GM12891 (cell line): ENCODE measurements around the gene UBQLN1.

Experiments
- DNase-seq: peaks from one replicate; pipeline ENCODE4 v3.0.0; 2011; ENCODE audit warnings: low spot score; ENCODE audit not compliant: insufficient read length
- FAIRE-seq: peaks from 2 replicates; lab custom pipeline; 2011; peaks lifted over from hg19 to GRCh38; lab: Jason Lieb, UNC
- PAX5 ChIP-seq: IDR thresholded peaks from 2 replicates; pipeline ENCODE4 v1.6.1; 2011; ENCODE audit warnings: low read length, moderate library complexity, mild to moderate bottlenecking; ENCODE audit not compliant: insufficient read depth, severe bottlenecking
- POLR2A ChIP-seq: IDR thresholded peaks from 2 replicates; pipeline ENCODE4 v1.6.1; 2011; ENCODE audit warnings: low read depth, low read length, control low read depth
- POLR2AphosphoS5 ChIP-seq: IDR thresholded peaks from 2 replicates; pipeline ENCODE4 v1.6.1; 2011; ENCODE audit warnings: low read depth, low read length, control low read depth
- POU2F2 ChIP-seq: IDR thresholded peaks from 2 replicates; pipeline ENCODE4 v1.6.1; 2011; ENCODE audit warnings: low read depth, mild to moderate bottlenecking, control low read depth, low read length, moderate library complexity
- SPI1 ChIP-seq: IDR thresholded peaks from 2 replicates; pipeline ENCODE4 v1.6.1; 2011; ENCODE audit warnings: low read depth, low read length, control low read depth
- TAF1 ChIP-seq: IDR thresholded peaks from 2 replicates; pipeline ENCODE4 v1.6.1; 2011; ENCODE audit warnings: low read depth, low read length, control low read depth

Gene UBQLN1

DNA sequence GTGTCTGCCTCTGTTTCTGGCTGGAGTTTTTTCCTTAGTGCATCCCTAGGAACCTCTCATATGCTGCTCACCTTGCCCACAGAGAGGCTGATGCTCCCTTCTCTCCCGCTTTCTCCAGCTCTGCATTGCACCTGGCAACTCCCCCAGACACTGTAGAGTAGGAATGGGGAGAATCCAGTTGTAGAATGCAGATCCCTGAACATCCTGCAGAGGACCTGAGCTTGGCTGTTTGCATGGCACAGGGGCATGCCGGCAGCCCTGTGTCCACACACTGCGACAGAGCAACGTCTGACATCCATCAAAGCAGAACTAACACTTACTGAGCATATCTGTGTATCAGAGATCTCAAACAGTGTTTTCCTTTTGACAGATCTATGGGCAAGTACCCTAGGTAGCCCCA lies 65.0 kb downstream of the UBQLN1 start:
- DNase-seq (no peak), FAIRE-seq (no peak)
- no peak for TF ChIP-seq POLR2A
- TF ChIP-seq PAX5 = no peak
- TF ChIP-seq POLR2AphosphoS5 = no peak
- no peak for TF ChIP-seq POU2F2
- TF ChIP-seq SPI1 = no peak
- no peak for TF ChIP-seq TAF1

- no peak for FAIRE-seq
- TF ChIP-seq SPI1 (no peak), PAX5 (no peak), POU2F2 (no peak), TAF1 (no peak), POLR2AphosphoS5 (no peak)
- DNase-seq = no peak
These were observed 68.5 kb downstream of the UBQLN1 start for GRCh38 chr9:83639266-83639665.

DNA sequence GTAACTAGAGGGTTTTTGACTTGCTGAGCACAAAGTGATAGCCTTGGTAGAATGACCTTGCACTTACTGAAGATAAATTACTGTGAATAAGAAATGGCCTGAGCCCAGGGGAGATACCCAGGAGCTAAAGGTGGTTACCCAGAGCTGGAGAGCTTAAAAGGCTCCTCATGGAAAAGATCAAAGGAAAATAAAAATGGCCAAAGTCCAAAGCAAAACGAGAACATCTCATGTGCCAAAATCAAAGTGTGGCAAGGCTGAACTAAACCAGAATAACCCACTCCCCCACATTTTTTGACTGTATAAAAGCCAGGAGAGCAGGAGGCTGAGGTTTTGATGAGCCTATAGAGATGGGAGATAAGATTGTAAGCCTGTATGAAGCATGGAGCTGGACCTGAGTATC lies 70.4 kb downstream of the UBQLN1 start:
- DNase-seq = no peak
- TF ChIP-seq POLR2A (no peak), SPI1 (no peak), POLR2AphosphoS5 (no peak), TAF1 (no peak), PAX5 (no peak), POU2F2 (no peak)
- no peak for FAIRE-seq

- DNase-seq (no peak), FAIRE-seq (no peak)
- TF ChIP-seq POLR2AphosphoS5 (no peak), PAX5 (no peak), POU2F2 (no peak), POLR2A (no peak), SPI1 (no peak), TAF1 (no peak)
These were observed 70.9 kb downstream of the UBQLN1 start for GRCh38 chr9:83636813-83637212.

DNA sequence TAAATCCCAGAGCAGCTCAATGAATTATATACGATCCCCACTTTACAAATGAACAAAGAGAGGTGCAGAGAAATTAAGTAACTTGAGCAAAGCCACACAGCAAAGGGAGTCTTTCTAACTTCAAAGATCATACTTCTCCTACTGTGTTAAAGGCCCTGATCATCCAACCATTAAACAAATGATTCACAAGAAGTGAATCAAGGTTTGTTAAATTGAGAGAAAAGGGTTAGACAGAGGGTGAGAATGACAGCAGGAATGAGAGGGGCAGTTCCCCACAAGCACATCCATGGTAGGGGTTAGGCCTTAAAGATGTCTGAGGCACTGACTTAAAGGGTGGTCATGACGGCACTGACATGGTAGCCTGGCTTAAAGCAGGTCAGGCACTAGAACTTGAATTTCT lies 74.1 kb downstream of the UBQLN1 start:
- TF ChIP-seq PAX5 = no peak
- no peak for TF ChIP-seq POLR2AphosphoS5
- no peak for TF ChIP-seq POLR2A
- no peak for TF ChIP-seq TAF1
- TF ChIP-seq SPI1 = no peak
- no peak for TF ChIP-seq POU2F2
- DNase-seq (no peak), FAIRE-seq (no peak)

DNA sequence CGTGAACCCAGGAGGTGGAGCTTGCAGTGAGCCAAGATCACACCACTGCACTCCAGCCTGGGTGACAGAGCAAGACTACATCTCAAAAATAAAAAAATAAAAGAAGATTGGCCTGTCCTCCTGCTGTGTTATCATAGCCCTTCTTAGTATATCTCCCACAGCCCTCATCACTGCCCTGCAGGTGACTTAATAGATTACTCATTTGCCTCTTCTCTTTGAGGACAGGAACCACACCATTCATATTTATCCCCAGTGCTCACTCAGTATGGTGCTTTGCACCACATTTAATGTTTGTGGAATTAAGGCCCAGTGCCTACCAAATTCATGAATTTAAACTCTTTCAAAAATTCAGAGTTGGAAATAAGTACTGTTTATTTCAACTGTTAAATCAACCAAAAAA lies 74.5 kb downstream of the UBQLN1 start:
- FAIRE-seq (no peak), DNase-seq (no peak)
- TF ChIP-seq PAX5 (no peak), SPI1 (no peak), POU2F2 (no peak), POLR2AphosphoS5 (no peak), POLR2A (no peak), TAF1 (no peak)

- TF ChIP-seq SPI1 (no peak), POU2F2 (no peak), POLR2AphosphoS5 (no peak), POLR2A (no peak), TAF1 (no peak), PAX5 (no peak)
- FAIRE-seq = no peak
- no peak for DNase-seq
These were observed 76.8 kb downstream of the UBQLN1 start for GRCh38 chr9:83630938-83631457.

DNA sequence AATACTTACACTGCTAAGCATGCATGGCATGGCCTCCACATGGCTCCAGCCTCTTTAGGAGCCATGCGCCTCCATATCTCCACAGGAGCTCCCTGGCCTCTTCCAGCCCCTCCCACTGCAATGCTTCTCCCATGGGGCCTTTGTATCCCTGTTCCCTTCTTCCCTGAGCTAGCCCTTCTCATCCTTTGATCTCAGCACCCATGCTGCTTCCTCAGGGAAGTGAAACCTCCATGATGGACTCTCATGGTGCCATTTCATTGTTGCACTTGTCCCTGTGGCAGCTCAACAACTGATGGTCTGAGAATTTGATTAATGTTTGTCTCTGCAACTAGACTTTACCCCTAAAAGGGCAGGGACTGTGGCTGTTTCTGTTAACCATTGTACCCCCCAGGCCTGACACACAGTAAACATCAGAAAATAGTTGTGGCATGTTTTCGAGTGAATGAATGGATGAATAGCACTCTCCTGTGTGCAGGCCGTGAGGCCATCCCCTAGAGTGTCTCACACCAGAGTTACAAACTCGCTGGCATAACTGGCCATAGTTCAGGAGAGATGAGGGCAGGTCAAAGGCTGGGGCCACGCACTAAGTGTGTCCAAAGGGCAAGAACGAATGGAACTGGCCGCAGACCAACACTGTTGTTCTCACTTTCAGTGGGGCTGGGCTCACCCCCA lies 78.2 kb downstream of the UBQLN1 start:
- TF ChIP-seq TAF1 (no peak), POU2F2 (no peak), PAX5 (no peak), POLR2A (no peak), POLR2AphosphoS5 (no peak), SPI1 (no peak)
- no peak for DNase-seq
- no peak for FAIRE-seq

DNA sequence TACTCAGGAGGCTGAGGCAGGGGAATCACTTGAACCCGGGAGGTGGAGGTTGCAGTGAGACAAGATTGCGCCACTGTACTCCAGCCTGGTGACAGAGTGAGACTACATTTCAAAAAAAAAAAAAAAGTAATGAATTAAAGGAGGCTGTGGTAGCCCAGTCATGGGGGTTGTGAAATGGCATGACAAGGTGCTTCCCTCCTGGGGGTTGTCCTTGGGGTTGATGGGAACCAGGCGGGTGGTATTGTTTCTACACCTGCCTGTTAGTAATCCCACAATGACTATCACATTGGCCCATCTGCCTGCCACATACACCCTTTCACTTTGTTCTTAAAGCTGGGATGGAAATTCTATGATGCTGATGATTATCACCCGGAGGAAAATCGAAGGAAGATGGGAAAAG lies 79.2 kb downstream of the UBQLN1 start:
- TF ChIP-seq PAX5 (no peak), POU2F2 (no peak), TAF1 (no peak)
- no peak for FAIRE-seq

GRCh38 chr9:83625178-83625577 lies 82.6 kb downstream of the UBQLN1 start:
- DNase-seq (no peak), FAIRE-seq (no peak)
- TF ChIP-seq POLR2AphosphoS5 (no peak), POU2F2 (no peak), TAF1 (no peak), PAX5 (no peak), POLR2A (no peak), SPI1 (no peak)

More for the DNA sequence above, 79.2 kb downstream of the UBQLN1 start:
- DNase-seq = no peak
